ENCODE measurements around the gene ORAI3. TPM values are rescaled to one million over a fixed set of nuclear protein-coding genes. Genes with fewer than 3 reads are reported as not detected.

ORAI3 gene
- total RNA-seq, 2 experiments from 2014 or later = 7.8 to 18.3 TPM

GRCh38 chr16:30966033-30966619, 17.3 kb downstream of the ORAI3 start:
- no peak for DNase-seq (ENCODE audit: low spot score)
- no peak for TF ChIP-seq CTCF (conservative IDR thresholded peaks at IDR 0.05; ENCODE audit: low read length)
- TF ChIP-seq EZH2phosphoT487 (IDR thresholded peaks at IDR 0.05; ENCODE audit: borderline replicate concordance, low read depth, low read length) = no peak
- CTCF ChIA-PET (ENCODE audit: unreplicated experiment) = no interaction called here
- no peaks in the 10 kb centered on the region; the same call in 1 of the 2 replicates for H4K20me1 ChIP-seq (ENCODE audit: insufficient read depth, low read length)
- H2AFZ ChIP-seq (ENCODE audit: low read length) = no peak overlapping the region
- no peak overlapping the region for H3K4me3 ChIP-seq (ENCODE audit: low read depth, low read length, poor library complexity, severe bottlenecking)
- no peaks in the 10 kb centered on the region for H3K4me1 ChIP-seq (ENCODE audit: insufficient read depth, low read length, poor library complexity, severe bottlenecking)
- intact Hi-C loops (cut with micrococcal nuclease; ENCODE audit: unreplicated experiment) = no loop called here
- no peak overlapping the region for H3K27ac ChIP-seq (ENCODE audit: low read depth, low read length, poor library complexity, severe bottlenecking)
- no peak overlapping the region for H3K4me2 ChIP-seq (ENCODE audit: low read length)
- no TSS peak for BruUV-seq (replicated peaks)
- H3K36me3 ChIP-seq (ENCODE audit: insufficient read depth, low read length) = peaks cover 93% of the 10 kb centered on the region
- no peaks in the 10 kb centered on the region for H3K9me2 ChIP-seq (ENCODE audit: insufficient read depth, low read length)
- POLR2A ChIA-PET = no interaction called here
- no peaks in the 10 kb centered on the region for H3K79me2 ChIP-seq (ENCODE audit: insufficient read depth, low read depth, low read length)
- H3K9me3 ChIP-seq (ENCODE audit: low read length) = no peaks in the 10 kb centered on the region

GRCh38 chr16:30967795-30968194, 18.9 kb downstream of the ORAI3 start:
- intact Hi-C loops (cut with micrococcal nuclease; ENCODE audit: unreplicated experiment) = no loop called here
- Histone ChIP-seq H3K9me2 (ENCODE audit: insufficient read depth, low read length) (no peaks in the 10 kb centered on the region), H3K36me3 (ENCODE audit: insufficient read depth, low read length) (peaks cover 93% of the 10 kb centered on the region), H3K27ac (ENCODE audit: low read depth, low read length, poor library complexity, severe bottlenecking) (no peak overlapping the region), H2AFZ (ENCODE audit: low read length) (no peak overlapping the region), H3K9me3 (ENCODE audit: low read length) (no peaks in the 10 kb centered on the region), H3K4me3 (ENCODE audit: low read depth, low read length, poor library complexity, severe bottlenecking) (no peak overlapping the region), H4K20me1 (ENCODE audit: insufficient read depth, low read length) (no peaks in the 10 kb centered on the region; the same call in 1 of the 2 replicates), H3K79me2 (ENCODE audit: insufficient read depth, low read depth, low read length) (no peaks in the 10 kb centered on the region), H3K4me2 (ENCODE audit: low read length) (no peak overlapping the region), H3K4me1 (ENCODE audit: insufficient read depth, low read length, poor library complexity, severe bottlenecking) (no peaks in the 10 kb centered on the region)
- BruUV-seq (replicated peaks) = no TSS peak
- CTCF ChIA-PET (ENCODE audit: unreplicated experiment) = no interaction called here
- TF ChIP-seq CTCF (conservative IDR thresholded peaks at IDR 0.05; ENCODE audit: low read length) = no peak
- no peak for TF ChIP-seq EZH2phosphoT487 (IDR thresholded peaks at IDR 0.05; ENCODE audit: borderline replicate concordance, low read depth, low read length)
- no peak for DNase-seq (ENCODE audit: low spot score)
- POLR2A ChIA-PET = no interaction called here

- H3K9me3 ChIP-seq (ENCODE audit: low read length) = no peaks in the 10 kb centered on the region
- H3K4me2 ChIP-seq (ENCODE audit: low read length) = no peak overlapping the region
- no peak overlapping the region for H3K4me3 ChIP-seq (ENCODE audit: low read depth, low read length, poor library complexity, severe bottlenecking)
- BruUV-seq (replicated peaks) = no TSS peak
- no peaks in the 10 kb centered on the region for H3K9me2 ChIP-seq (ENCODE audit: insufficient read depth, low read length)
- peaks cover 95% of the 10 kb centered on the region for H3K36me3 ChIP-seq (ENCODE audit: insufficient read depth, low read length)
- POLR2A ChIA-PET = no interaction called here
- TF ChIP-seq CTCF (conservative IDR thresholded peaks at IDR 0.05; ENCODE audit: low read length) (no peak), EZH2phosphoT487 (IDR thresholded peaks at IDR 0.05; ENCODE audit: borderline replicate concordance, low read depth, low read length) (no peak)
- CTCF ChIA-PET (ENCODE audit: unreplicated experiment) = no interaction called here
- no peak overlapping the region for H3K27ac ChIP-seq (ENCODE audit: low read depth, low read length, poor library complexity, severe bottlenecking)
- no peak for DNase-seq (ENCODE audit: low spot score)
- H3K79me2 ChIP-seq (ENCODE audit: insufficient read depth, low read depth, low read length) = no peaks in the 10 kb centered on the region
- intact Hi-C loops (cut with micrococcal nuclease; ENCODE audit: unreplicated experiment) = no loop called here
- H2AFZ ChIP-seq (ENCODE audit: low read length) = no peak overlapping the region
- no peaks in the 10 kb centered on the region for H3K4me1 ChIP-seq (ENCODE audit: insufficient read depth, low read length, poor library complexity, severe bottlenecking)
- H4K20me1 ChIP-seq (ENCODE audit: insufficient read depth, low read length) = no peaks in the 10 kb centered on the region; the same call in 1 of the 2 replicates
Observed at GRCh38 chr16:30969246-30969842, 20.5 kb downstream of the ORAI3 start.
